NCI-H1694 (cell line): ENCODE data around the gene PSMC3.
A peak's percentile ranks its signal among the peaks of the same experiment; 100 is the strongest.

Experiments
- DNase-seq: peaks from one replicate; lab custom pipeline; 2025; lab: John Stamatoyannopoulos, UW

Gene PSMC3

DNA sequence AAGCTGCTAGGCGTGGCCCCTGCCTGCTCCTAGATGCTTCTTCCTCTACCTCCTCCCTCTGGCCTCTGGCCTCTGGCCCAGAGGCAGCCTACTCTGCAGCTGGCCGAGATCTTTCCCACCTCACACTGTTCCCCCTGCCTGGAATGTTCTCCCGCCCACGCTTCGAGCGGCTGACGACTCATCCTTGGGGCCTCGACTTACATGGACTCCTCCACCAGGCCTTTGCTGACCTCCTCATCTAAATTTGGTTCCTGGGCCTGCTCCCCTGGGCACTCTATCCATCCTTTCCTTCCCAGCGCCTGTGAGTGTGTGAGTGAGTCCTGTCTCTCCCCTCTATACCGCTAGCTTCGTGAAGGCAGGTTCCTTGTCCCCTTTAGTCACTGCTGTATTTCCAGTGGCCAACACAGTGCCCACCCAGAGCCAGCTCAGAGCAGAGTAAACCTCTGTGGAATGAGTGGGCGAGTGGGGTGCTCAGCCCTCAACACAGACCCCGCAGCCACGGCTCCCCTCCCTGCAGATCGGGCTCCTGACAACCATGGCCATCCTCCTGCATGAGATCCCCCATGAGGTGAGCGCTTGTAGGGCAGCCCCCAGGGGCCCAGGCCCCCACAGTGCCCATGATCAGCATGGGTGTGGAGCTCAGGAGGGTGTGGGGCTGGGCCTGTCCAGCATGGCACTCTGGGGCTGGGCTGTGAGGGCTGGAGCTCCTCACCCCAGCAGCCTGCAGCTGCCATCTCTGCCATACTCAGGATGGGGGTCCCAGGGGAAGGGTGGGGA, 12.1 kb downstream of the PSMC3 start:
- DNase-seq: no peak

DNA sequence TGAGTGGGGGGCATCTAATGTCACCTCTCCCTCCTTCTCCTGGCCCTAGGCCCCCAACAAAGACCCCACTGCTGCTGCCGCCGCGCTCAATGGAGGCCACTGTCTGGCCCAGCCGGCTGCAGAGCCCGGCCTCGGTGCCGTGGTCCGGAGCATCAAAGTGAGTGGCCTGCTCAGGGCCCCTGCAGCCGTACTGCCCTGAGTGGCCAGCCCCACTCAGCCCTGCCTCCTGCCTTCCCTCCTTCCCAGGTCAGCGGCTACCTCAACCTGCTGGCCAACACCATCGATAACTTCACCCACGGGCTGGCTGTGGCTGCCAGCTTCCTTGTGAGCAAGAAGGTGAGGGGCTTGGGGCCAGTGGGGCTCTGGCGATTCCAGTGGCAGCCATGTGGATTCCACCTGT, 12.9 kb downstream of the PSMC3 start:
- no peak for DNase-seq

DNA sequence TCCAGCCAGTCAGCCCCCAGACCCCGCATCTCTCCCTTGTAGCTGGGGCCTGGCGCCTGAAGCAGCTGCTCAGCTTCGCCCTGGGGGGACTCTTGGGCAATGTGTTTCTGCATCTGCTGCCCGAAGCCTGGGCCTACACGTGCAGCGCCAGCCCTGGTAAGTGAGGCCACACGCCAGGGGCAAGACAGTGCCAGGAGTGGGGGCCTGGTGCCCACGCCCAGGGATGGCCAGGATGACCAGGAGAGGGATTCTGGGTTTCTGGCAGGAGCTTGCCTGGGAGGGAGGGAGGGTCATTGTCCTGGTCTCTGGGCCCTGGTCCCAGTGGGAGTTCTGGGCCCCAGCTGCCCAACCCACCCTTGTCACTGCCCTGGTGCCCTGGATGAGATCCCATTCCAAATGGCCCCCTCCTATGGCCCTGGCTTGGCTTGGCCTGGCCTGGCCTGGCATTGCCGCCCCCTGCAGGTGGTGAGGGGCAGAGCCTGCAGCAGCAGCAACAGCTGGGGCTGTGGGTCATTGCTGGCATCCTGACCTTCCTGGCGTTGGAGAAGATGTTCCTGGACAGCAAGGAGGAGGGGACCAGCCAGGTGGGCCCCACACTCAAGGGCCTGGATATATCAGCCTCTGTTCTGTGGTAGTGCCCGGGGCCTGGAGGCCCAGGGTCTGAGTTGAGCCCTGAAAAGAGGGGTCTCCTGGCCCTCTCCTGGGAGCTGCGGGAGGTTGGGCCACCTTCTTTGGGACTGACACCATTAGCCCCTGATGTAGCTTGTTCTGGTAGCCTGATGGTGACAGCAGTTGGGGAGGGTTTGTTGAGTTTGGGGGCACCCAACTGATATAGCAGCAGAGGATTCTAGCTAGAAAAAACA, 14.1 kb downstream of the PSMC3 start:
- no peak for DNase-seq

DNA sequence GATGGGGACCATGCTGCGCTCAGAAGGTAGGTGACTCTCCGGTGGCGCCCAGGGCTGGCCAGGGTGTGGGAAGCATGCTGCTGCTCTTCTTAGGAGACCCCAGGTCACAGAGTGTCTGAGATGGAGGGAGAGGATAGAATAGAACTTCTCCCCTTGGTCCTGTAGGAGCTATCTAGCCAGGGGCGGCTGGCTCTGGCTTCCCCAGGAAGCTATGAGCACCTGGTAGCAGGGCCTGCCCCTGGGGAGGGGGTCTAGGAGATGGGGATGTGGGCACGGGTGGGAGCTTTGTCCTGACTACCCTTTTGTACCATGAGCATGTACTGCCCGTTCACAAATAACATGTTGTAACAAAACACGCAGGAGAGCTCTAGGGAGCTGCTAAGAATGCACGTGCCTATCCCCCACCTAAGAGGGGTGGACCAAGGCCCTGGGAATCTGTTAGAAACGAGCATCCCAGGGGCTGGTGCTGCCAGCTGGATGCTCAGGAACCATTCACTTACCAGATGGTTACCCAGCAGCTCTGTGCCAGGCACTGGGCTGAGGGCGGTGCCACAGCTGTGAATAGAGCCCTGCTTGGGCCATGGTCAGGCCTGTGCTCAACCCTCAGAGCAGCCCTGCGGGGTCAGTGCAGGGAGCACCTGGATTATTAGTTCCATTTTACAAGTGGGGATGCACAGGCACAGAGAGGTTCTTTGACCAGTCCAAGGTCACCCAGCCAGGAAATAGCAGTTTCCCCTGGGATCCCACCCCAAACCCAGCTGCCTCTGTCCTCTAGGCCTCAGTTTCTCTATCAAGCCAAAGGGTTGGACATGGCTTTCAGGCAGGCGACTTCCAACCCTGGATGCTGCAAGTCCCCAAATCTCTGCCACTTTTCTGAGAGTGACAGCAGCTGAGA, 15.6 kb downstream of the PSMC3 start:
- DNase-seq: peak; percentile 52

DNA sequence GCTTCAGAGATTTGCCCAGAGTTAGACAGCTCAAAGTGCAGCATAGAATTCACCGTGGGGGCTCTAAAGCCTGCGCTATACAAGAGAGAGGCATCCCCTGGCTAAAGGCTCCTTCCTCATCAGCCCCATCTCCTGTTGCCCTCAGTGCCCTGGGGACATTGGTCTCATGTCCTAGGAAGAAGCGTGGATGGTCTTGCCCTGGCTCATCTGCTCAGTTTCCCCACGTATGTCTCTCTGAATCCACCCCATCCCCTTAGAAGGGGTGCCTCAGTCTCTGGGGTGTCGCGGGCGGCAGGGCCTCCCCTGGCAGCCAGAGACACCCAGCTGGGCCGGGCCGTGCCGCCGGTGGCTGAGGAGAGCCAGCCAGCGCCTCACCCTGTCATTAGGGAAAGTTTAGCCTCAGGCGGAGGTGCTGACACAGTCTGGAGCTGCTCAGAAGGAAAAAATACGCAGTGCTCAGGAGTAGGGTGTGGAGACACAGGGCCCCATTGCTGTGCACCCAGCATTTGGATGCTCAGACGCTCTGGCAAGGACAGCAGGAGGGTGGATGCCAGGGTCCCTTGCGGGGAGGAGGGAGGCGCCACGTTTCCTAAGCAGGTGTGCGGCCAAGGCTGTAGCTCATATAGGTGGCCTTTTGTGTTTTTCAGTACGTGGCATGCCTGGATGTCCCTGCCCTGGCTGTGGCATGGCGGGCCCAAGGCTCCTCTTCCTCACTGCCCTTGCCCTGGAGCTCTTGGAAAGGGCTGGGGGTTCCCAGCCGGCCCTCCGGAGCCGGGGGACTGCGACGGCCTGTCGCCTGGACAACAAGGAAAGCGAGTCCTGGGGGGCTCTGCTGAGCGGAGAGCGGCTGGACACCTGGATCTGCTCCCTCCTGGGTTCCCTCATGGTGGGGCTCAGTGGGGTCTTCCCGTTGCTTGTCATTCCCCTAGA, 16.5 kb downstream of the PSMC3 start:
- DNase-seq: no peak

DNA sequence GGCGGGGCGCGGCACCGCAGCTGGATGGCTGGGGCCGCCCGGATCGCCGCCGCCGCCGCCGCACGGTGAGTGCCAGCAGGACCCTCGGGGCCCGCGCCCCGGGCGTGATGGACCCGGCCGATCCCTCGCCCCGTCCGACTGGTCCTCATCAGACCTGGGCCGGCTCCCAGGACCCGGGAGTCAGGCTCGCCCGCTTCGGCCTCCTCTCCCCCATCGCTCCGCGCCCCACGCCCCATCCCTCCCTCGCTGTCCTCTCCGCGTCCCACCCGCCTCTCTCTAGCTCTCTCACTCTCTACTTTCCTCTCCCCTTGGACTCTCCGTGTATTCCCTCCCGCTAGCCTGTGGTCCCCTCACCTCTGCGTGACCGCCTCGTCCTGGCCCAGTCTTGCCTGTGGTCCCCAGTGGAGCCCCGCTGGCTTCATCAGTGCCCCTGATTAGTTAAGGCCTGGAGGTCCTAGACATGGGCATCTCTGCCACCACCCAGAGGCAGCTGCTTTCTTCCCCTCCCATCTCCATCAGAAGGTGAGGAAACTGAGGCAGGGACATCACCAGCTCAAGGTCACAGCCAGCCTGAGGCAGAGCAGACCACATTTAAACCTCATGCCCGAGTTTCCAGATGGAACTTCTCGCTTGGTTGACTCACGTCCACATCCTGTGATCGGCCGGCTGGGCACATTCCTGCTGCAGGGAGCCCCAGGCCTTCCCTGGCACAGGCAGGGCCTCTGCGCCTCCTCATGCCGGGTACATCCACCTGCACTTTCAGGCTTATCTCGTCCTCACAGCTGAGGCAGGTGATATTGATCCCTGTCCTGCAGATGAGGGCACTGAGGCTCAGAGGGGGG, 17.4 kb downstream of the PSMC3 start:
- no peak for DNase-seq

DNA sequence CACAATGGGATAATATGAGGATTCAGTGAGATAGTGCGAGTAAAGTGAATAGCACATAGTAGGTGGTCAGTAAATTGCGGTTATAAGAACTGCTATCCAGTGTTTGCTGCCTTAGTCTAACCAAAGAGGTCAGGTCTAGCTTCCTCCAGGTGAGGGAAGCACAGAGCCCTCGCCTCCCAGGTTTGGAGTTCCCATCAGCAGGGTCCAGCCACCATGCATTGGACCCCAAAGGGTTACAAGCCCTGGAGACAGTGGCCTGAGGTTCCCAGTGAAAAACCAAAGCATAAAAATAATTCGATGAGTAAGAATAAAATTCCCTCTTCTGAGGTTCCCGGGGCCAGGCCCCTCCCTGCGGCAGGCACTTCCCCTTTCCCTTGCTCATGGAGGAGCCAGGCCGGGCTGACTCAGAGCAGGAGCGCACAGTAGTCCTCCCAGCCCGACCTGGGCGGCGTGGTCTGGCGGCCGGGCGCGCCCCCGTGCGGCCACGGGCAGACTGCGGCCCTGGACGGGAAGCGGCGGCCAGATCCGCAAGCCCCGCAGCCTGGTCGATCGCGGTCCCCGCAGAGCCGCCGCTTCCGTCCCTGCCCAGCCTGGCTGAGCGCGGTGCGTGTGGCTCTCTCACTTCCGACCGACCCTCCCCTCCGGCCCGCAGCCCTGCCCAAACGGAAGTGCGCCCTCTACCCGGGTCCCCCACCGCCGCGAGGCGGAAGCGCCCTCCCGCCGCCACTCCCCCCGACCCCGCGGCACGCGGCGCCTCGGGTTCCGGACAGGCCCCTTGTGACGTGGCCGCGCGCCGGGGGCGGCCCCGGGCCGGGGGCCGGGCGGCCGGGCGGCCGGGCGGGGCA, 18.3 kb downstream of the PSMC3 start, which contains the start of gene SLC39A13:
Gene SLC39A13, plus strand, starts transcription at position 845 of the 845 bp plus-strand sequence. CDS start 1,505 bp downstream, outside the sequence.
- DNase-seq: peak; percentile 57

DNA sequence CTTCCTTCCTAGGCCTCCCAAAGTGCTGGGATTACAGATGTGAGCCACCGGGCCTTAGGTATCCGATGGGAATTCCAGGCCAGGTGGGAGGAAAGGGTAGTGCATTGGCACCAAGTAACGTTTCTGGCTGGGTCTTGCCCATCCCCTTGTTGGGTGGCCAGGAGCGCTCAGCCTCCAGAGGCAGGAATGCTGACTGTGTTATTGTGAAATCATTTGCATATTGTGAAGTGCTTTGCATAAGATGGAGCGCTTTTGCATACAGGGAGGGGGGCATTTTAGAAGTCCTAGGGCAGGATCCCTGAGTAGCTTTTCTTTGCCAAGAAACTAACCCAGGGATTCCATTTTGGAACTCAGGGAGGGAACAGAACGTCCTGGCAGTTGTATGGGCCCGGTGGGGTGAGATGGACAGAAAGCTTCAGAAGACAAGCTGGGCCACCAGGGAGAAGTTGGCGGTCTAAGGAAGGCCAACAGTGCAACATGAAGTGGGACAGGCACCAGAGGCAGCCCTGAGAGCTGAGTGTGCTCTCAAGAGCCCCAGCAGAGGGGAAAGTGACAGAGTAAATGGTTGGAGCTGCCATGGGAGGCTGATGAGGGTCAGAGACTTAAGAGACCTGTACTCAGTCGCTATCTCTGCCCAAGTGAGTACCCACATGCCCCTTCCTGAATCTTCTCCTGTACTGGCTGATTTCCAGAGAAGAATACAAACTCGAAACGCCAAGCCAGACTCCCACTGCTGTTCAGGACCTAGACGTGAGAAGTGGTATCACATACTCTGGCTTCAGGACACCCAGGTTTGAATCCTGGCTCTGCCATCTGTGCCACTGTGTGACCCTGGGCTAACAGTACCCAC, 19.1 kb downstream of the PSMC3 start:
- DNase-seq: no peak

DNA sequence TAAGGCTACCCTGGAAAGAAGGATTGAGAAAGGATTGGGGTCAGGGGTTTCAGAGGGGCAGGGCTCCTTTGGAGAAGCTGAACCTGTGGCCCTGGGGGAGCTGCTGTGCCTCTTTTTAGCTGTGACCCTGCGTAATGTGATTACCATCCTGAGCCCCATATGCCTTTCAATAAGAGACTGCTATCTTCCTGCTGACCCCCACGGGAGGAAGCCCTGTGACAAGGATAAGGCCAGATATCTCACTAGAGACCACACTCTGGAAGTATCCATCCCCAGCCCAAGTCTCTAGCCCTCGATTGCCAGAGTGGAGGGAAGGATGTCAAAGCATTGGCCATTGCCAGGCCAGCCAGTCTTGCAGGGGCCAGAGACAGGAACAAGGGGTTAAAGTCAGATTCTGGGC, 22.7 kb downstream of the PSMC3 start:
- no peak for DNase-seq

DNA sequence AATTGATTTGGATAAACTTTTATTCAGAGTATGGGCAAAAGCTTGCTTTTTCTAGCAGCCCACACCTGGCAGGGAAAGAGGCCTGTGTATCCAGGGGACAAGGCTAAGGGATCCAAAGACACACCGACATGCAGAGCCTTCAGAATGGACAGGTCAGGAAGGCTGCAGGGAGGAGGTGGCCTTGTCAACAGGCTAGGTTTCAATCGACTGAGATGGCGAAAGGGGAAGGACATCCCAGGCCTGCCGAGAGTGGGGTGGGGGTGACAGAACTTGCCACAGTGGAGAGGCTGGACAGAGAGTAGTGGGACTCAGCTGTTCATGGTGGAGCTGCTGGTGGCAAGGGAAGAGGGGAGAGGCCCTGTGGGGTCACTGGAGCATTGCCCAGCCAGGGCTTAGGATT, 23.1 kb downstream of the PSMC3 start:
- no peak for DNase-seq

DNA sequence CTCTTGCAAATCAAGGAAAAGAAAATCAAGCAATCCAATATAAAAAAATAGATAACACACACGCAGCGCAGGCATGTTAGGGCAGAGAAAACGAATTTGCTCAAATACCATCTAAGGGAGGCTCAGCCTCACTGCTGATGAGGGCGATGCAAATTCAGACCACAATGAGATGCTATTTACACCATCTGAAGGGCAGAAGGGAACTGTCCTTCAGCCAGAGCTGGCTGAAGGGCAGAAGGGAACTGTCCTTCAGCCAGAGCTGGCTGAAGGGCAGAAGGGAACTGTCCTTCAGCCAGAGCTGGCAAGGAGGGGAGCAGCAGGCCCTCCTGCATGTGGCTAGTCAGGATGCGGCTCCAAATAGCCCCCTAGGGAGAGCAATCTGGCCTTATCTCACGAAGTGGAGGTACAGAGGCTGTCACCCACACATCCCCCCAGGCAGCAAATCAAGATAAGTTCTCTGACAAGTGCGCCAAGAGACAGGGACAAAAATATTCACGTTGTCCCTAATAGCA, 25.4 kb downstream of the PSMC3 start:
- DNase-seq: no peak

DNA sequence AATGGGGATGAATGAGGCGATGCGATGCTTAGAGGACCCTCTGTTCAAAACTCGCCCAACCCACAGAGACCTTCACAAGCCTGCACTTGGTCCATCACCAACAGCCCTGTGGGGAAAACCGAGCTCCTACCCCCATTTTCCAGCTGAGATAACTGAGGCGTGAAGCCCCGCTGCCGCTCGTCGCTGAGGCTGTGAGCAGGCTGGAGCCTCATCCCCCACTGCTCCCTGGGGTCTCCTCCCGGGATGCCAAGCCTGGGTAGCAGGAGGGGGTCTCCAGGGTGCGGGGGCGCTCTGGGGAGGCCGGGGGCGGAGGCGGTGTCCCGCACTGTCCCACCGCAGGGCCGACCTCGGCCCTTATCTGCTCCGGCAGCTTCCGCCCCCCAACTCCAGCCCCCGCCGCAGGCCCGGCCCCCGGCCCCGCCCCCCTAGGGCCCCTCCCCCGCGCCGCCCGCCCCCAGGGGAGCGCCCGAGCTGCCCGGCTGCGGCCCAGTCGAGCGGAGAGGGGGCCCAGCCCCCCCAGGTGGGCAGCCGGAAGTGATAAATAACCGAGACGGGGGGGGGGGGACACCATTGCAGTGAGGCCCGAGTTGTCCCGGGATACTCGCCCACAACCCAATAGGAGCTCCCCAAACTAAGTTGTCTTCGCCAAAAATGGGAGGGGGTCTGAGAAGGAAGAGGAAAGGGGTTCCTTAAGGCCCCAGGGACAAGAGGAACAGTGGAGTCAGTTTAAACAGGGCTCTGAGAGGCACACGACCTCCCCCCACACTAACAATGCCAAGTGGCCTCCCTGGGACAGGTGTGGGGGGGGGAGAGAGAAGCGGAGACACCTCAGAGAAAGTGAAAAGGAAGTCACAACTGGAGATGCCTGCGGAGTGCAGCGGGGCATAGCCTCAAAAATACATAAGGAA, 26.1 kb downstream of the PSMC3 start:
- DNase-seq: no peak

DNA sequence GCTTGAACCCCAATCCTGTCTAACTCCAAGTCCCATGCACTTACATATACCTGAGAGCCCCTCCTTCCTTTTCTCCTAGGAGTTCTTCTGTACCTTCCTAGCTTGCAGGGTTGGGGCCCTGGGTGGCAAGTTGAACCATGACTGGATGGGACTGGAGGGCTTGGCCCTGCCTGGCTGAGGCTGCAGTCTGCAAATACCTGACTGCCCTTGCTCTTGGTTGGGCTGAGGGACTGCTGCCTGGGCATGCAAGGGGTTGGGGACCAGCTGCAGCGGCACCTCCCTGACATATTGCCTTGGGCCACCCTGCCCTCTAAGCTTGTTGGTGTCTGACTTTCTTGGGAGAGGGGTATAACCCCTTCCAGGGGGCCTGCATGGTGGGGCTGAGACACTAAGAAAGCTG, 27.7 kb downstream of the PSMC3 start:
- no peak for DNase-seq

DNA sequence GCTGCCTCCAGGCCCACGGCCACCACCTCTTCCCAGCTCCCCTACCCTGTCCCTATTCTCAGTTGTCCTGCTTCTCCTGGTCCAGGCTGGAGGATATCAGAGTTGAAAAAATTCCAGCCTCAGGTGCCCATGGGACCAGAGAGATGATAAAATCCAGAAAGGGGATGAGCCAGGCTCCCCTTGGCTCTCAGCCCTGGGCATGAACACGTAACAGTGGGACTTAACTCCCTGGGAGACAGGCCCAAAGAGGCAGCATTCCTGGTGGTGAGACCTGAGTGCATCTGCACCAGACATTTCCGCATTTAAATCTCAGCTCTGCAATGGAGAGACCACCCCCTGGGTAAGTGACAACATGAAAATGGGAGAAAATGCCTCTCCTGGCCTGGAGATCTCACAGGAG, 28.2 kb downstream of the PSMC3 start:
- DNase-seq: no peak

DNA sequence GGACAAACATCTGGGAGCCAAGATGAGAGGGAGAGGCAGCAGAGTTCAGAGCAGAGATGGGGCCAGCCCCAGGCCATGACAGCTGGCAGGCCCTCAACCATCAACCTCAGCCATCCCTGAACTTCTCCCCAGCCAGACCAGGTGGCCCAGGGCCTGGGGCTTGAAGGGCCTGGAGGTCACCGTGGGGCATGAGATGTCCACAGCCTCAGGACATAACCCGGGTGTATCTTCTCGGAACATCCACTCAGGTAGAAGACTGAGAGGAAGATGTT, 30.3 kb downstream of the PSMC3 start:
- no peak for DNase-seq

DNA sequence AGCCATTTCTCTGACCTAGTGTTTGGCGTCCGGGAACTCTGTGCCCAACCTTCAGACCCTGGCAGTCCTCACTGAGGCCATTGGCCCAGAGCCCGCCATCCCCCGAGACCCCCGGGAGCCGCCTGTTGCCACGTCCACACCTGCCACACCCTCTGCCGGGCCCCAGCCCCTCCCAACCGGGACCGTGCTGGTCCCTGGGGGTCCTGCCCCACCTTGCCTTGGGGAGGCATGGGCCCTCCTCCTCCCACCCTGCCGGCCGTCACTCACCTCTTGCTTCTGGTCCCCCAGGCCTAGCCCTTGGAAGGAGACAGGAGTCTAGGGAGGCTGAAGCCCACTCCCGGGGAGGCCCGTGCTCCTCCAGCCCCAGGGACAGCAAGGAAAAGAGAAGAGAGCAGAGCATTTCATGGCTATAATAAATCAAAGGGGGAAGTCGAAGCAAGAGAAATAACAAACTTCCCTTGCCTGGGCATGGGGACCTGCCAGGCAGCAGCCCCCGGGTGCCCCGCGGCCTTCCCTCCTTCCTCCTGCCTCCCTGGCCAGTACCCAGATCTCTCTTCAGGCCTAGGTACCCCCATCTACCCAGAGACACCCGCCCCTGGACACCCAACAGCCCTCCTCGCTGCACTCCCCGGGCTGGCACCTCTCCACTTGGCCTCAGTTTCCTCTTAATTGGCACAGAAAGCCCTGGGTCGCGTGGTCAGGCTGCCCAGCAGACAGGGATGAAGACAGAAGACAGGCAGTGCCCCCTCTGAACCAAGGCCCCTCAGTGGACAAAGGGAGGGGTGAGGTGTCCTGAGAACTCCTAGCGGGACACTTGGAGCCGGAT, 30.8 kb downstream of the PSMC3 start:
- no peak for DNase-seq
